ENCODE data around the gene RFFL.

RFFL gene

DNA sequence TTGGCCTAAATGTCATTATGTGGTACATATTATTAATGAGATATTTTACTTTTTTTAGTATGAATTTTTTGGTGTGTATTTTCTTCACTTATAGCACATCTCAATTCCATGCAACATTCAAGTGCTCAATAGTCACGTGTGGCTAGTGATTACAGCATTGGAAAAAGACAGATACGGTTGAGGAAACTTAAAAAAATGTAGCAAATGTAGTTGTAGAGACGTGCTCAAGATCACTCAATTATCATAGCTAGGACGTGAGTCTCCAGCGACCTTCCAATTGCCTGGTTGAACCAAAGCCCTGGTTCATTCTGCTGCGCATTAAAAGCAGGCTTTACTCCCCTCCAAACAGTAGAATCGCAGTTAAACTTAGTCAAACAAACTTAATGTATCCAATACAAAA lies 84.4 kb downstream of the RFFL start:
- Histone ChIP-seq H3K9ac (ENCODE audit: low read depth, low read length) (no peak overlapping the region), H3K9me3 (ENCODE audit: control insufficient read depth, insufficient read depth, low read length) (no peaks in the 10 kb centered on the region), H3K4me3 (ENCODE audit: low read depth, low read length) (no peak overlapping the region), H3K36me3 (ENCODE audit: control insufficient read depth, insufficient read depth, low read length) (no peaks in the 10 kb centered on the region), H3K4me1 (ENCODE audit: control insufficient read depth, insufficient read depth, low read length) (peaks cover 6% of the 10 kb centered on the region), H3K27me3 (ENCODE audit: control insufficient read depth, insufficient read depth, low read length) (no peaks in the 10 kb centered on the region)

DNA sequence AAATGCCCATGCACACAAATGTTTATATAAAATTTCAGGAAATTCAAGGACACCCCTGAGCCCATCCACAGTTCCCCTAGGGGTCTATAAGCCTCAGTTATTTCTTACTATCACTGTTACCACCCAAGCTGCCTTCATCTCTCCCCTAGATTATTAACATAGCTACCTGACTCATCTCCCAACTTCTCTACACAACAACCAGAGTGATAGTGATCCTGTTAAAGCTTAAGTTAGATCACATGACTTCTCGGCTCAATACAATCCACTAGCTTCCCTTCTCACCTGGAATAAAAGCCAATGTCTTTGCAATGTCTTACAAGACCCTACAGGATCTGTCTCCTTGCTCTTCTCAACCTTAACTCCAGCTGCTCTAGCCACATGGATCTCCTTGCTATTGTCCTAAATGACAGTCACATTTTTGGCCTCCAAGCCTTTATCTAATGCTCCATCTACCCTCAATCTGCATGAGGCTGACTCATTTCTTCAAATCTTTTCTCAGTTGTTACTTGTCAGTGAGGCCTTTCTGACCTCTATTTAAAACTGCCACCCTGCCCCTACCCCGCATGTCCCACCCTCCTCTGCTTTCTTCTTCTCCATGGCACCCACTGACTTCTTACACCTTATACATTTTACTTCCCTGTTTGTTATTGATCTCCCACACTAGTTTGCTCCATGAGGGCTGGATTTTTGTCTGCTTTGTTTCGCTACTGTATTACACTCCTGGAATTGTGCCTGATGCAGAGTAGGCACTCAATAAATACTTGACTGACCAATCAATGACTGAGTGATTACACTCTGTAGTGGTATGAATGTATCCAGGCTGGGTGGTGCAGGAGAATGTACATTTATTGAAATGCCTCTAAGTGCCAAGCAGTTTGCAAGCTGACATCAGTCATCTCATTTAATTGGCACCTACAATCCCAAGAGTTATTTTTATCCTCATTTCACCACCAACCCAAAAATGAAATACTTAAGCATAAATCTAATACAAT lies 88.4 kb downstream of the RFFL start:
- H3K4me1 ChIP-seq (ENCODE audit: control insufficient read depth, insufficient read depth, low read length): no peaks in the 10 kb centered on the region
- no peak overlapping the region for H3K9ac ChIP-seq (ENCODE audit: low read depth, low read length)
- H3K9me3 ChIP-seq (ENCODE audit: control insufficient read depth, insufficient read depth, low read length): no peaks in the 10 kb centered on the region
- H3K36me3 ChIP-seq (ENCODE audit: control insufficient read depth, insufficient read depth, low read length): no peaks in the 10 kb centered on the region
- no peaks in the 10 kb centered on the region for H3K27me3 ChIP-seq (ENCODE audit: control insufficient read depth, insufficient read depth, low read length)
- H3K4me3 ChIP-seq (ENCODE audit: low read depth, low read length): no peak overlapping the region

DNA sequence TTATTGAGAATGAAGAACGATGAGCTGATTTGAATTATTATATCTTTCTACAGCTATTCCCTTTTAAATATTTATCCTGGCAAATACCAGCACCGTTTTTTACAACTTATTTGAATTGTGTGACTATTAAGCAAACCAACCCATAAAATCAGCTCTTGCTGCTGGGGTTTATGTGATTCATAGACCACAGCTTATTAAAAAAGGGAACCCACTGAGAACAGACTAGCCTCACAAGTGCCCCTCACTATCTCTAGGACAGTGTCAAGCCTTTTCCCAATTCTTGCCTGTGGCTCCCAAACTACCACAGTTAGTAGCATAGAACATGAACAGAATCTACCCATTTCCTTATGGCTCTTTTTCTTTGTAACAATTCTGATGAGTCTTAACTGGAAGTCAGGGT lies 89.3 kb downstream of the RFFL start:
- Histone ChIP-seq H3K36me3 (ENCODE audit: control insufficient read depth, insufficient read depth, low read length) (no peaks in the 10 kb centered on the region), H3K4me3 (ENCODE audit: low read depth, low read length) (no peak overlapping the region), H3K27me3 (ENCODE audit: control insufficient read depth, insufficient read depth, low read length) (no peaks in the 10 kb centered on the region), H3K9ac (ENCODE audit: low read depth, low read length) (no peak overlapping the region), H3K9me3 (ENCODE audit: control insufficient read depth, insufficient read depth, low read length) (no peaks in the 10 kb centered on the region), H3K4me1 (ENCODE audit: control insufficient read depth, insufficient read depth, low read length) (no peaks in the 10 kb centered on the region)

DNA sequence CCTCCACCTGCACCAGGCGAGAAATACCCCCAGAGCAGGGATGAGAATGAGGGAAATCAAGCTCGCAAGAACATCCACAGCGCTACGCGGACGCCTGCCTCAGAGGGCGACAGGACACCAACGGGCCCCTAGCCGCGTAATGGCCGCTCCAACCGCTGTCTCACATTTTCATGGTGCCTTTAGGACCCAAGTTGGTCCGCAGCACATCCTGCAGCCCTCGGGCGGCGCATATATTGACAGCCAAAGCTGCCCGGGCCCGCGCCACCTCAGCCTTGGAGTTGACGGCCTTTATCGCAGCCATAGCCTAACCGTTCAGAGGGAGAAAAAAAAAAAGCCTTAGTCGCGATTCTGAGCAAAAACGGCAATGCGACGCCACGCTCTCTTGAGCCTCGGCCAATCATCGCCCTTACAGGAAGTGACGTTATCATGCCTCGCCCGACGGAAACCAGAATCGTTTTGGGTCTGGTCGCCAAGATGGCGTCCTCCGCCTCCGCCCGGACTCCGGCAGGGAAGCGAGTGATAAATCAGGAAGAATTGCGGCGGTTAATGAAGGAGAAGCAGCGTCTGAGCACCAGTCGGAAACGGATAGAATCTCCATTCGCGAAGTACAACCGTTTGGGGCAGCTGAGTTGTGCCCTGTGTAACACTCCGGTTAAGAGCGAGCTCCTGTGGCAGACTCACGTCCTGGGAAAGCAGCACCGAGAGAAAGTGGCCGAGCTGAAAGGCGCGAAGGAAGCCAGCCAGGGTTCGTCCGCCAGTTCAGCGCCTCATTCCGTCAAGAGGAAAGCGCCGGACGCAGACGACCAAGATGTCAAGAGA lies 102.2 kb downstream of the RFFL start, which contains the start of the genes CCT6B and ZNF830:
CCT6B (minus strand) TSS at position 368 of the 819 bp plus-strand sequence; CDS start at position 301, 67 bp downstream.
ZNF830 (plus strand) TSS at position 448 of the 819 bp plus-strand sequence; CDS start at position 475, 27 bp downstream.
- no peaks in the 10 kb centered on the region for H3K4me1 ChIP-seq (ENCODE audit: control insufficient read depth, insufficient read depth, low read length)

DNA sequence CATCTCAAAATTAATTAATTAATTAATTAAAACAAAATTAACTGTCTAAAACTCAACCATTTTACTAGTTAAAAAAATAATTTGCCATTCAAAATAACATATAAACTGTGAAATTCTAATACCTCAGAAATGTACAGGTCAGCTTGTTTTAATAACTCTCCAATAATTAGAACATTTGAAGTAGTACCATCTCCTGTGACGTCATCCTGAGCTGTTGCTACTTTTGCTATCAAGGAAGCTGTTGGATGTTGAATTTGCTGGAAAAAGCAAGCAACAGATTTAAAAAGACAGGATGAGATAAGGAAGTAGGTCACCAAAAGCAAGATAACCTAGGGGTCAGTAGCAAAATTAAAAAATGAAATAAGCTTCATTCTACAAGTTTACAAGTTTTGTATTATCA lies 105.1 kb downstream of the RFFL start:
- Histone ChIP-seq H3K4me3 (ENCODE audit: low read depth, low read length) (no peak overlapping the region), H3K9me3 (ENCODE audit: control insufficient read depth, insufficient read depth, low read length) (no peaks in the 10 kb centered on the region), H3K9ac (ENCODE audit: low read depth, low read length) (no peak overlapping the region), H3K36me3 (ENCODE audit: control insufficient read depth, insufficient read depth, low read length) (no peaks in the 10 kb centered on the region), H3K27me3 (ENCODE audit: control insufficient read depth, insufficient read depth, low read length) (peaks cover 3% of the 10 kb centered on the region), H3K4me1 (ENCODE audit: control insufficient read depth, insufficient read depth, low read length) (no peaks in the 10 kb centered on the region)

More for the DNA sequence above, 102.2 kb downstream of the RFFL start, which contains the start of the genes CCT6B and ZNF830:
- peaks cover 3% of the 10 kb centered on the region for H3K27me3 ChIP-seq (ENCODE audit: control insufficient read depth, insufficient read depth, low read length)
- peaks cover 6% of the 10 kb centered on the region for H3K36me3 ChIP-seq (ENCODE audit: control insufficient read depth, insufficient read depth, low read length)
- H3K9me3 ChIP-seq (ENCODE audit: control insufficient read depth, insufficient read depth, low read length): no peaks in the 10 kb centered on the region
- peak within 1 kb of the TSS; percentile 97 for H3K9ac ChIP-seq (ENCODE audit: low read depth, low read length)
- peak within 1 kb of the TSS; percentile 100 for H3K4me3 ChIP-seq (ENCODE audit: low read depth, low read length)

Measured in iPS-15b (cell line).